Amniotic stem cell (primary cell): Measurements from ENCODE around the gene ARHGAP8.

Source experiments
- DNase-seq: peaks from one replicate; lab custom pipeline; 2025; lab: John Stamatoyannopoulos, UW

The ARHGAP8 gene

GRCh38 chr22:44726439-44726838 is 25.9 kb upstream of the ARHGAP8 start:
- no peak for DNase-seq

GRCh38 chr22:44727148-44727547 is 25.2 kb upstream of the ARHGAP8 start:
- DNase-seq = no peak

- no peak for DNase-seq
Observed at GRCh38 chr22:44727709-44728108, 24.7 kb upstream of the ARHGAP8 start.

GRCh38 chr22:44728761-44729324 is 23.5 kb upstream of the ARHGAP8 start:
- no peak for DNase-seq

- no peak for DNase-seq
Observed at GRCh38 chr22:44729391-44730021, 22.9 kb upstream of the ARHGAP8 start.

GRCh38 chr22:44730022-44730393 is 22.4 kb upstream of the ARHGAP8 start:
- no peak for DNase-seq

GRCh38 chr22:44730490-44731356 is 21.7 kb upstream of the ARHGAP8 start:
- DNase-seq = no peak

- no peak for DNase-seq
Observed at GRCh38 chr22:44731357-44731970, 20.9 kb upstream of the ARHGAP8 start.

GRCh38 chr22:44732017-44732561 is 20.3 kb upstream of the ARHGAP8 start:
- no peak for DNase-seq

- no peak for DNase-seq
Observed at GRCh38 chr22:44732661-44733060, 19.7 kb upstream of the ARHGAP8 start.

GRCh38 chr22:44733426-44734106 is 18.8 kb upstream of the ARHGAP8 start:
- DNase-seq = no peak

- no peak for DNase-seq
Observed at GRCh38 chr22:44734278-44734677, 18.1 kb upstream of the ARHGAP8 start.

- no peak for DNase-seq
Observed at GRCh38 chr22:44734801-44735517, 17.4 kb upstream of the ARHGAP8 start.

GRCh38 chr22:44735518-44736428 is 16.6 kb upstream of the ARHGAP8 start:
- peak; percentile 20 for DNase-seq

- no peak for DNase-seq
Observed at GRCh38 chr22:44736581-44737405, 15.6 kb upstream of the ARHGAP8 start.

- DNase-seq = no peak
Observed at GRCh38 chr22:44737406-44738346, 14.7 kb upstream of the ARHGAP8 start.

- no peak for DNase-seq
Observed at GRCh38 chr22:44738347-44738715, 14.0 kb upstream of the ARHGAP8 start.

GRCh38 chr22:44739024-44739423 is 13.4 kb upstream of the ARHGAP8 start:
- no peak for DNase-seq
